Suprapubic skin (tissue), 3 donors: ENCODE results near the gene TANC1.

Experiments used
- CTCF ChIP-seq, 2 donors: fragments of 200-600 bp in 1 of 2; fragments of 450-650 bp in 1 of 2; sonication (generic) in 1 of 2; IDR thresholded peaks; one replicate each; pipeline ENCODE4 v1.5.1; 2016 to 2019; ENCODE audit warnings: antibody characterized with exemption in 2 of 2, mild to moderate bottlenecking in 1 of 2, moderate library complexity in 1 of 2
- EP300 ChIP-seq: sonication (generic); formaldehyde crosslinking; IDR thresholded peaks from one replicate; pipeline ENCODE4 v1.6.1; 2017; ENCODE audit warnings: antibody characterized with exemption
- POLR2A ChIP-seq, 2 donors: fragments of 450-650 bp; IDR thresholded peaks; one replicate each; pipeline ENCODE4 v1.6.1; 2017; ENCODE audit warnings: antibody characterized with exemption in 2 of 2, mild to moderate bottlenecking in 2 of 2, moderate library complexity in 2 of 2

- TF ChIP-seq CTCF (IDR thresholded peaks at IDR 0.05) (no peak), POLR2A (IDR thresholded peaks at IDR 0.05) (no peak), EP300 (no peak)
Measured at GRCh38 chr2:159267921-159268320, 299.5 kb downstream of the TANC1 start.
